GM18505 (cell line): Measurements from ENCODE around the gene TPT1.
A peak's percentile ranks its signal among the peaks of the same experiment; 100 is the strongest.
"Not testable (repeated sequence)": the region's sequence is repeated elsewhere in the genome, so short reads cannot be mapped to it uniquely, and the experiment has no call there.

Experiments
- ATAC-seq: cut with Tn5 transposase; IDR thresholded peaks from one replicate; pipeline ENCODE4 v1.9.1; 2021; ENCODE audit not compliant: unreplicated experiment
- POLR2A ChIP-seq: IDR thresholded peaks from 4 replicates; pipeline ENCODE4 v1.6.1; 2011; ENCODE audit warnings: borderline replicate concordance; ENCODE audit not compliant: insufficient read depth, insufficient read length; ENCODE audit errors: extremely low read depth

The TPT1 gene

GRCh38 chr13:45352031-45352430 is 11.0 kb upstream of the TPT1 start:
- ATAC-seq, result no peak
- TF ChIP-seq POLR2A, result no peak

- no peak for ATAC-seq
- no peak for TF ChIP-seq POLR2A
Observed at GRCh38 chr13:45350152-45350551, 9.2 kb upstream of the TPT1 start.

GRCh38 chr13:45349438-45349837 is 8.5 kb upstream of the TPT1 start:
- ATAC-seq, result no peak

GRCh38 chr13:45344064-45344463 is 3.1 kb upstream of the TPT1 start:
- ATAC-seq, result not testable (repeated sequence)

More at GRCh38 chr13:45349438-45349837, 8.5 kb upstream of the TPT1 start:
- no peak for TF ChIP-seq POLR2A

GRCh38 chr13:45343102-45343501 is 2.1 kb upstream of the TPT1 start:
- not testable (repeated sequence) for ATAC-seq

GRCh38 chr13:45342668-45343067 is 1.7 kb upstream of the TPT1 start:
- ATAC-seq, result not testable (repeated sequence)

- TF ChIP-seq POLR2A, result no peak
- no peak for ATAC-seq
Observed at GRCh38 chr13:45341799-45342500, 967 bp upstream of the TPT1 start.

GRCh38 chr13:45340422-45341033 is 455 bp downstream of the TPT1 start:
- peak; percentile 37 for ATAC-seq

GRCh38 chr13:45339867-45340266 is 1.1 kb downstream of the TPT1 start:
- no peak for TF ChIP-seq POLR2A
- no peak for ATAC-seq

More at GRCh38 chr13:45340422-45341033, 455 bp downstream of the TPT1 start:
- no peak for TF ChIP-seq POLR2A

GRCh38 chr13:45339399-45339798 is 1.6 kb downstream of the TPT1 start:
- TF ChIP-seq POLR2A, result no peak
- ATAC-seq, result no peak

GRCh38 chr13:45337803-45338202 is 3.2 kb downstream of the TPT1 start:
- no peak for TF ChIP-seq POLR2A
- no peak for ATAC-seq

GRCh38 chr13:45337395-45337794 is 3.6 kb downstream of the TPT1 start:
- no peak for ATAC-seq
- TF ChIP-seq POLR2A, result no peak

- peak; percentile 42 for TF ChIP-seq POLR2A
- ATAC-seq, result no peak
Observed at GRCh38 chr13:45336025-45336800, 4.8 kb downstream of the TPT1 start.

- no peak for ATAC-seq
- TF ChIP-seq POLR2A, result no peak
Observed at GRCh38 chr13:45335397-45336024, 5.5 kb downstream of the TPT1 start.
